ENCODE results near the gene CACNA2D3. TPM values are rescaled to one million over a fixed set of nuclear protein-coding genes. Genes with fewer than 3 reads are reported as not detected.

CACNA2D3 gene
- polyA plus RNA-seq, 1 donor (not counting 4 experiments of a cell fraction or from before 2014, with no cell fraction given), result 0.08 TPM

DNA sequence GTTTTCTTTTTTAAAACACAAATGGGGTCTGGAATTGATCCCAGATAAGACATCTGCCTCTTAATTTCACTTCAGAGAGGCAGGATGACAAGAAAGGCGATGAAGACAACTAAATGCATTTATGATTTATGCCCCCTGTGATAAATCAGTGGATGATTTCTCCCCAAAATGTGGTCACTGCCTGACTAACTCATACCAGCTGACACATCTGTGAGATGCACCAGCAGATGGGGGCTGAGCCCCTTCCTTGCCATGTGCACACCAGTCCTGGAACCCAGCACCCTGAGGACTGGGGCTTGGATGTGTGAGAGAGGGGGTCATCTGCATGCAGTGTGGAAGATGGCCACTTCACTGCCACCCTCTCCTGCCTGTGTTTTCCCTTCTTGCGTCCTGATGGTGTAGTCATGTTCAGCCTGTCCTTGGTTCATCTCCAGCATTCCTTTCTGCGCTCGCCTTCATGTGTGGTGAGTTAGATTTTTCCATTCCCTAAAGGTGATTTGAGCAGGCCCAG, 541.2 kb downstream of the CACNA2D3 start:
- H3K27me3 ChIP-seq (ENCODE audit: control insufficient read depth, extremely low read depth, insufficient read depth, low read length), result no peaks in the 10 kb centered on the region
- H3K4me3 ChIP-seq (ENCODE audit: control insufficient read depth in 2 of 3, extremely low read depth in 1 of 3, insufficient read depth in 2 of 3, low read depth in 1 of 3, low read length in 3 of 3), result no peak overlapping the region
- no peaks in the 10 kb centered on the region for H4K20me1 ChIP-seq (ENCODE audit: control insufficient read depth, extremely low read depth, insufficient read depth, low read length)
- no peaks in the 10 kb centered on the region for H3K9me1 ChIP-seq (ENCODE audit: control insufficient read depth, extremely low read depth, insufficient read depth, low read length)
- no peaks in the 10 kb centered on the region for H3K79me2 ChIP-seq (ENCODE audit: control insufficient read depth, insufficient read depth, low read length)
- dilution Hi-C loops (cut with MboI; ENCODE audit: extremely low pct_ligation_motif_present, low sequenced_read_pairs), result no loop called here
- H3K36me3 ChIP-seq (ENCODE audit: control insufficient read depth in 2 of 2, extremely low read depth in 1 of 2, insufficient read depth in 2 of 2, low read length in 2 of 2), result no peaks in the 10 kb centered on the region
- H3K27ac ChIP-seq (ENCODE audit: control insufficient read depth, insufficient read depth, low read length), result no peak overlapping the region
- FAIRE-seq (no peak), DNase-seq (ENCODE audit: low read depth, low spot score) (no peak)
- no peak overlapping the region for H3K4me2 ChIP-seq (ENCODE audit: control insufficient read depth, extremely low read depth, insufficient read depth, low read depth, low read length)
- H3K9me3 ChIP-seq (ENCODE audit: control insufficient read depth, low read depth, low read length), result no peaks in the 10 kb centered on the region
- no peak overlapping the region for H2AFZ ChIP-seq (ENCODE audit: control insufficient read depth, low read length)
- no peak for TF ChIP-seq EZH2 (IDR thresholded peaks at IDR 0.05; ENCODE audit: low read length)
- no peaks in the 10 kb centered on the region for H3K4me1 ChIP-seq (ENCODE audit: control insufficient read depth, extremely low read depth, insufficient read depth, low read length)
- H3K9ac ChIP-seq (ENCODE audit: control insufficient read depth, extremely low read depth, insufficient read depth, low read length), result no peak overlapping the region

DNA sequence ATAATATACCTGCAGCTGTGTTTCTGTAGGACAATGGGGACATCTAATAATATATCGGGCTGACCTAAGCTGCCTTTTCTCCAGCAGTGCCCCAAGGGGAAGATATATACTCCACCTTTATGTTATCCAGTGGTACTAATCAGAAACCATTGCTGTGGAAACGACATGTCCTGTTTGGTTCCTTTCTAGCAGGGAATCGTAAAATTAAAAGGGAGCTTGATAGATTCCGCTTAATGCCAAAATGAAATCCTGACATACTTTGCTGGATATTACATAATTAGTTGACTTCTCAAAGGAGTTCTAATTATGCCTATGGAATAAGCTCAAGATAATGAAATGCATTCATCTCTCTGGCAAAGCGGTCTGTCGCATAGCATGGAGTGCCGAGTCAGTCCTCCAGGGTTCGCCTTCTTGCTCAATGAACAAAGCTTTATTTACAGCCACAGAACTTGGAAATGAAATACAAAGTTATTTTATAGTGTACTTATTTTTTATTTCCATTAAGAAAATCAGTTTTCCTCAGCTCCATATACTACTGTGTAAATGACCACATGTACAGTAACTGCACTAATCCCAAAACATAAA, 542.8 kb downstream of the CACNA2D3 start:
- Histone ChIP-seq H3K36me3 (ENCODE audit: control insufficient read depth in 2 of 2, extremely low read depth in 1 of 2, insufficient read depth in 2 of 2, low read length in 2 of 2) (no peaks in the 10 kb centered on the region), H3K4me2 (ENCODE audit: control insufficient read depth, extremely low read depth, insufficient read depth, low read depth, low read length) (no peak overlapping the region), H3K9me3 (ENCODE audit: control insufficient read depth, low read depth, low read length) (no peaks in the 10 kb centered on the region), H3K9ac (ENCODE audit: control insufficient read depth, extremely low read depth, insufficient read depth, low read length) (no peak overlapping the region), H3K27me3 (ENCODE audit: control insufficient read depth, extremely low read depth, insufficient read depth, low read length) (no peaks in the 10 kb centered on the region), H3K4me3 (ENCODE audit: control insufficient read depth in 2 of 3, extremely low read depth in 1 of 3, insufficient read depth in 2 of 3, low read depth in 1 of 3, low read length in 3 of 3) (no peak overlapping the region), H3K27ac (ENCODE audit: control insufficient read depth, insufficient read depth, low read length) (no peak overlapping the region), H3K79me2 (ENCODE audit: control insufficient read depth, insufficient read depth, low read length) (no peaks in the 10 kb centered on the region), H2AFZ (ENCODE audit: control insufficient read depth, low read length) (no peak overlapping the region), H3K4me1 (ENCODE audit: control insufficient read depth, extremely low read depth, insufficient read depth, low read length) (no peaks in the 10 kb centered on the region), H4K20me1 (ENCODE audit: control insufficient read depth, extremely low read depth, insufficient read depth, low read length) (no peaks in the 10 kb centered on the region), H3K9me1 (ENCODE audit: control insufficient read depth, extremely low read depth, insufficient read depth, low read length) (no peaks in the 10 kb centered on the region)
- dilution Hi-C loops (cut with MboI; ENCODE audit: extremely low pct_ligation_motif_present, low sequenced_read_pairs), result no loop called here
- TF ChIP-seq, protein P1, sequence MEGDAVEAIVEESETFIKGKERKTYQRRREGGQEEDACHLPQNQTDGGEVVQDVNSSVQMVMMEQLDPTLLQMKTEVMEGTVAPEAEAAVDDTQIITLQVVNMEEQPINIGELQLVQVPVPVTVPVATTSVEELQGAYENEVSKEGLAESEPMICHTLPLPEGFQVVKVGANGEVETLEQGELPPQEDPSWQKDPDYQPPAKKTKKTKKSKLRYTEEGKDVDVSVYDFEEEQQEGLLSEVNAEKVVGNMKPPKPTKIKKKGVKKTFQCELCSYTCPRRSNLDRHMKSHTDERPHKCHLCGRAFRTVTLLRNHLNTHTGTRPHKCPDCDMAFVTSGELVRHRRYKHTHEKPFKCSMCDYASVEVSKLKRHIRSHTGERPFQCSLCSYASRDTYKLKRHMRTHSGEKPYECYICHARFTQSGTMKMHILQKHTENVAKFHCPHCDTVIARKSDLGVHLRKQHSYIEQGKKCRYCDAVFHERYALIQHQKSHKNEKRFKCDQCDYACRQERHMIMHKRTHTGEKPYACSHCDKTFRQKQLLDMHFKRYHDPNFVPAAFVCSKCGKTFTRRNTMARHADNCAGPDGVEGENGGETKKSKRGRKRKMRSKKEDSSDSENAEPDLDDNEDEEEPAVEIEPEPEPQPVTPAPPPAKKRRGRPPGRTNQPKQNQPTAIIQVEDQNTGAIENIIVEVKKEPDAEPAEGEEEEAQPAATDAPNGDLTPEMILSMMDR (optimal IDR thresholded peaks at IDR 0.05 in 1 of 3, IDR thresholded peaks at IDR 0.05 in 1 of 3, conservative IDR thresholded peaks at IDR 0.05 in 1 of 3; ENCODE audit: extremely low read depth in 1 of 3, insufficient read depth in 2 of 3, low read length in 3 of 3), result peak in 1 of 3 experiments; percentile 11
- no peak for TF ChIP-seq EZH2 (IDR thresholded peaks at IDR 0.05; ENCODE audit: low read length)
- FAIRE-seq, result no peak
- no peak for DNase-seq (ENCODE audit: low read depth, low spot score)

DNA sequence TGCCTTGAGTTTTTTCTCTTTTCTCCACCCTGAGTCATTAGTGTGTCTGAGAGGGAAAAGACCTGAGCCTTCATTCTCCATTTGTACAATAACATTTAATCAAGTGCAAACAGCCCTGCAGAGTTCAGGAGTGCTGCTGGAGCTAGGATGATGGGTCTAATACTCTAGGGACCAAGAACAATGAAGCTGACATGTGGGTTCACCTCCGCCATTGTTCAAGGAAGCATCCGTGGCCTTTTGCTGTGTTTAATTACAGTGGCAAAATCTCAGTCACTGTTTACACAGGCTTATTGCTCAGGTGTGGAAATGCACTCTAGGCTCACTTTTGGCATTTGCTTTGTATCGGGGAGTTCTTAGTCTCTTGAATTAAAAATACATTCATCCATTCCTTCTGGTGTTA, 545.9 kb downstream of the CACNA2D3 start:
- dilution Hi-C loops (cut with MboI; ENCODE audit: extremely low pct_ligation_motif_present, low sequenced_read_pairs), result no loop called here
- FAIRE-seq (no peak), DNase-seq (ENCODE audit: low read depth, low spot score) (no peak)
- no peaks in the 10 kb centered on the region for H3K79me2 ChIP-seq (ENCODE audit: control insufficient read depth, insufficient read depth, low read length)
- no peaks in the 10 kb centered on the region for H4K20me1 ChIP-seq (ENCODE audit: control insufficient read depth, extremely low read depth, insufficient read depth, low read length)
- no peaks in the 10 kb centered on the region for H3K9me3 ChIP-seq (ENCODE audit: control insufficient read depth, low read depth, low read length)
- no peak overlapping the region for H2AFZ ChIP-seq (ENCODE audit: control insufficient read depth, low read length)
- no peaks in the 10 kb centered on the region for H3K36me3 ChIP-seq (ENCODE audit: control insufficient read depth in 2 of 2, extremely low read depth in 1 of 2, insufficient read depth in 2 of 2, low read length in 2 of 2)
- no peak for TF ChIP-seq EZH2 (IDR thresholded peaks at IDR 0.05; ENCODE audit: low read length)
- TF ChIP-seq, protein P1 (optimal IDR thresholded peaks at IDR 0.05 in 1 of 3, IDR thresholded peaks at IDR 0.05 in 1 of 3, conservative IDR thresholded peaks at IDR 0.05 in 1 of 3; ENCODE audit: extremely low read depth in 1 of 3, insufficient read depth in 2 of 3, low read length in 3 of 3), result no peak
- no peak overlapping the region for H3K27ac ChIP-seq (ENCODE audit: control insufficient read depth, insufficient read depth, low read length)
- H3K27me3 ChIP-seq (ENCODE audit: control insufficient read depth, extremely low read depth, insufficient read depth, low read length), result peaks cover 2% of the 10 kb centered on the region
- H3K4me2 ChIP-seq (ENCODE audit: control insufficient read depth, extremely low read depth, insufficient read depth, low read depth, low read length), result no peak overlapping the region
- H3K4me1 ChIP-seq (ENCODE audit: control insufficient read depth, extremely low read depth, insufficient read depth, low read length), result no peaks in the 10 kb centered on the region
- no peak overlapping the region for H3K9ac ChIP-seq (ENCODE audit: control insufficient read depth, extremely low read depth, insufficient read depth, low read length)
- no peak overlapping the region for H3K4me3 ChIP-seq (ENCODE audit: control insufficient read depth in 2 of 3, extremely low read depth in 1 of 3, insufficient read depth in 2 of 3, low read depth in 1 of 3, low read length in 3 of 3)
- no peaks in the 10 kb centered on the region for H3K9me1 ChIP-seq (ENCODE audit: control insufficient read depth, extremely low read depth, insufficient read depth, low read length)
